ENCODE measurements around the gene NCAM1. TPM values are rescaled to one million over a fixed set of nuclear protein-coding genes. Genes with fewer than 3 reads are reported as not detected.

The NCAM1 gene
- total and polyA plus RNA-seq, 2 experiments from 2014 or later, result 0.76 to 1.6 TPM

DNA sequence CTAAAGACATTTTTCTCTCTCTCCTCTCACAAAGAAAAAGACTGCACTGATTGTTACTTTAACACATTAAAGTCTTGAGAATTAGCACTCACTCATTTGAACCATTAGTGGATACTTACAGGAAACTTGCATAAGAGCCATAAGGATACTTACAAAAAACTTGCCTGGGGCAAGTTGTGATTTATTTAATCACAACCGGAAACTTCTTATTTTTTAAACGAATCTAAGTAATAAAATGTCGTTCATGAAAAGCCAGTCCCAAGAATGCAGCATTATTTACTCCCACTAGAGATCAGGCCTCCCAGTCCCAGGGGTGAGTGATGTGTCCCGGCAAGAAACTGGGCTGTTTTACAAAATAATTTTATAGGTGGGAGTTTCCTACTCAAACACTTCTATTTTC is 293.9 kb downstream of the NCAM1 start (continued):
- TF ChIP-seq, protein P1, sequence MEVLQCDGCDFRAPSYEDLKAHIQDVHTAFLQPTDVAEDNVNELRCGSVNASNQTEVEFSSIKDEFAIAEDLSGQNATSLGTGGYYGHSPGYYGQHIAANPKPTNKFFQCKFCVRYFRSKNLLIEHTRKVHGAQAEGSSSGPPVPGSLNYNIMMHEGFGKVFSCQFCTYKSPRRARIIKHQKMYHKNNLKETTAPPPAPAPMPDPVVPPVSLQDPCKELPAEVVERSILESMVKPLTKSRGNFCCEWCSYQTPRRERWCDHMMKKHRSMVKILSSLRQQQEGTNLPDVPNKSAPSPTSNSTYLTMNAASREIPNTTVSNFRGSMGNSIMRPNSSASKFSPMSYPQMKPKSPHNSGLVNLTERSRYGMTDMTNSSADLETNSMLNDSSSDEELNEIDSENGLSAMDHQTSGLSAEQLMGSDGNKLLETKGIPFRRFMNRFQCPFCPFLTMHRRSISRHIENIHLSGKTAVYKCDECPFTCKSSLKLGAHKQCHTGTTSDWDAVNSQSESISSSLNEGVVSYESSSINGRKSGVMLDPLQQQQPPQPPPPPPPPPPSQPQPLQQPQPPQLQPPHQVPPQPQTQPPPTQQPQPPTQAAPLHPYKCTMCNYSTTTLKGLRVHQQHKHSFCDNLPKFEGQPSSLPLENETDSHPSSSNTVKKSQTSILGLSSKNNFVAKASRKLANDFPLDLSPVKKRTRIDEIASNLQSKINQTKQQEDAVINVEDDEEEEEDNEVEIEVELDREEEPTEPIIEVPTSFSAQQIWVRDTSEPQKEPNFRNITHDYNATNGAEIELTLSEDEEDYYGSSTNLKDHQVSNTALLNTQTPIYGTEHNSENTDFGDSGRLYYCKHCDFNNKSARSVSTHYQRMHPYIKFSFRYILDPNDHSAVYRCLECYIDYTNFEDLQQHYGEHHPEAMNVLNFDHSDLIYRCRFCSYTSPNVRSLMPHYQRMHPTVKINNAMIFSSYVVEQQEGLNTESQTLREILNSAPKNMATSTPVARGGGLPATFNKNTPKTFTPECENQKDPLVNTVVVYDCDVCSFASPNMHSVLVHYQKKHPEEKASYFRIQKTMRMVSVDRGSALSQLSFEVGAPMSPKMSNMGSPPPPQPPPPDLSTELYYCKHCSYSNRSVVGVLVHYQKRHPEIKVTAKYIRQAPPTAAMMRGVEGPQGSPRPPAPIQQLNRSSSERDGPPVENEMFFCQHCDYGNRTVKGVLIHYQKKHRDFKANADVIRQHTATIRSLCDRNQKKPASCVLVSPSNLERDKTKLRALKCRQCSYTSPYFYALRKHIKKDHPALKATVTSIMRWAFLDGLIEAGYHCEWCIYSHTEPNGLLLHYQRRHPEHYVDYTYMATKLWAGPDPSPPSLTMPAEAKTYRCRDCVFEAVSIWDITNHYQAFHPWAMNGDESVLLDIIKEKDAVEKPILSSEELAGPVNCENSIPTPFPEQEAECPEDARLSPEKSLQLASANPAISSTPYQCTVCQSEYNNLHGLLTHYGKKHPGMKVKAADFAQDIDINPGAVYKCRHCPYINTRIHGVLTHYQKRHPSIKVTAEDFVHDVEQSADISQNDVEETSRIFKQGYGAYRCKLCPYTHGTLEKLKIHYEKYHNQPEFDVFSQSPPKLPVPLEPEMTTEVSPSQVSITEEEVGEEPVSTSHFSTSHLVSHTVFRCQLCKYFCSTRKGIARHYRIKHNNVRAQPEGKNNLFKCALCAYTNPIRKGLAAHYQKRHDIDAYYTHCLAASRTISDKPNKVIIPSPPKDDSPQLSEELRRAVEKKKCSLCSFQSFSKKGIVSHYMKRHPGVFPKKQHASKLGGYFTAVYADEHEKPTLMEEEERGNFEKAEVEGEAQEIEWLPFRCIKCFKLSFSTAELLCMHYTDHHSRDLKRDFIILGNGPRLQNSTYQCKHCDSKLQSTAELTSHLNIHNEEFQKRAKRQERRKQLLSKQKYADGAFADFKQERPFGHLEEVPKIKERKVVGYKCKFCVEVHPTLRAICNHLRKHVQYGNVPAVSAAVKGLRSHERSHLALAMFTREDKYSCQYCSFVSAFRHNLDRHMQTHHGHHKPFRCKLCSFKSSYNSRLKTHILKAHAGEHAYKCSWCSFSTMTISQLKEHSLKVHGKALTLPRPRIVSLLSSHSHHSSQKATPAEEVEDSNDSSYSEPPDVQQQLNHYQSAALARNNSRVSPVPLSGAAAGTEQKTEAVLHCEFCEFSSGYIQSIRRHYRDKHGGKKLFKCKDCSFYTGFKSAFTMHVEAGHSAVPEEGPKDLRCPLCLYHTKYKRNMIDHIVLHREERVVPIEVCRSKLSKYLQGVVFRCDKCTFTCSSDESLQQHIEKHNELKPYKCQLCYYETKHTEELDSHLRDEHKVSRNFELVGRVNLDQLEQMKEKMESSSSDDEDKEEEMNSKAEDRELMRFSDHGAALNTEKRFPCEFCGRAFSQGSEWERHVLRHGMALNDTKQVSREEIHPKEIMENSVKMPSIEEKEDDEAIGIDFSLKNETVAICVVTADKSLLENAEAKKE (CRISPR knock-in tag; IDR thresholded peaks at IDR 0.05), result no peak

DNA sequence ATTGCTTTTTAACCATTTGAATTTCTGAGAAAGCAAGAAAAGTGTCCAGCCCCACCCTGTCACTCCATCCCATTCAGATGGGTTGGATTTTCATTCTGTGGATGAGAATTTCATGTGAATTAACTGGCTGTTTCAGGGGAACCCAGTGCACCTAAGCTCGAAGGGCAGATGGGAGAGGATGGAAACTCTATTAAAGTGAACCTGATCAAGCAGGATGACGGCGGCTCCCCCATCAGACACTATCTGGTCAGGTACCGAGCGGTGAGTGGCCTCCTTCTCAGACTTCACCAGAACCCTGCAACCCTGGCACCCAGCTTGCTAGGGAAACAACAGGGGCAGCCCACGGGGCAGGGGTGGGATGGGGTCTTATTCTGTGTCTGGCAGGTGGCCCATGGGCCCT is 294.5 kb downstream of the NCAM1 start:
- H4K20me1 ChIP-seq (replicated peaks; ENCODE audit: insufficient read depth), result no peaks in the 10 kb centered on the region
- no peaks in the 10 kb centered on the region for H3K9me3 Mint-ChIP-seq
- no peaks in the 10 kb centered on the region for H3K36me3 Mint-ChIP-seq (ENCODE audit: low read depth)
- no peaks in the 10 kb centered on the region for H3K4me1 ChIP-seq (ENCODE audit: insufficient read depth)
- no peaks in the 10 kb centered on the region for H3K27me3 ChIP-seq (ENCODE audit: insufficient read depth)
- no peak for DNase-seq (ENCODE audit: low spot score)
- TF ChIP-seq, protein P2, sequence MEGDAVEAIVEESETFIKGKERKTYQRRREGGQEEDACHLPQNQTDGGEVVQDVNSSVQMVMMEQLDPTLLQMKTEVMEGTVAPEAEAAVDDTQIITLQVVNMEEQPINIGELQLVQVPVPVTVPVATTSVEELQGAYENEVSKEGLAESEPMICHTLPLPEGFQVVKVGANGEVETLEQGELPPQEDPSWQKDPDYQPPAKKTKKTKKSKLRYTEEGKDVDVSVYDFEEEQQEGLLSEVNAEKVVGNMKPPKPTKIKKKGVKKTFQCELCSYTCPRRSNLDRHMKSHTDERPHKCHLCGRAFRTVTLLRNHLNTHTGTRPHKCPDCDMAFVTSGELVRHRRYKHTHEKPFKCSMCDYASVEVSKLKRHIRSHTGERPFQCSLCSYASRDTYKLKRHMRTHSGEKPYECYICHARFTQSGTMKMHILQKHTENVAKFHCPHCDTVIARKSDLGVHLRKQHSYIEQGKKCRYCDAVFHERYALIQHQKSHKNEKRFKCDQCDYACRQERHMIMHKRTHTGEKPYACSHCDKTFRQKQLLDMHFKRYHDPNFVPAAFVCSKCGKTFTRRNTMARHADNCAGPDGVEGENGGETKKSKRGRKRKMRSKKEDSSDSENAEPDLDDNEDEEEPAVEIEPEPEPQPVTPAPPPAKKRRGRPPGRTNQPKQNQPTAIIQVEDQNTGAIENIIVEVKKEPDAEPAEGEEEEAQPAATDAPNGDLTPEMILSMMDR (conservative IDR thresholded peaks at IDR 0.05; ENCODE audit: low read depth in 2 of 2), result 0 out of 4 replicates have a peak, but pooled peaks of 1 of the 2 experiments have one; percentile 2
- no peak for TF ChIP-seq JUNB (IDR thresholded peaks at IDR 0.05; ENCODE audit: unreplicated experiment)
- TF ChIP-seq, protein P3, sequence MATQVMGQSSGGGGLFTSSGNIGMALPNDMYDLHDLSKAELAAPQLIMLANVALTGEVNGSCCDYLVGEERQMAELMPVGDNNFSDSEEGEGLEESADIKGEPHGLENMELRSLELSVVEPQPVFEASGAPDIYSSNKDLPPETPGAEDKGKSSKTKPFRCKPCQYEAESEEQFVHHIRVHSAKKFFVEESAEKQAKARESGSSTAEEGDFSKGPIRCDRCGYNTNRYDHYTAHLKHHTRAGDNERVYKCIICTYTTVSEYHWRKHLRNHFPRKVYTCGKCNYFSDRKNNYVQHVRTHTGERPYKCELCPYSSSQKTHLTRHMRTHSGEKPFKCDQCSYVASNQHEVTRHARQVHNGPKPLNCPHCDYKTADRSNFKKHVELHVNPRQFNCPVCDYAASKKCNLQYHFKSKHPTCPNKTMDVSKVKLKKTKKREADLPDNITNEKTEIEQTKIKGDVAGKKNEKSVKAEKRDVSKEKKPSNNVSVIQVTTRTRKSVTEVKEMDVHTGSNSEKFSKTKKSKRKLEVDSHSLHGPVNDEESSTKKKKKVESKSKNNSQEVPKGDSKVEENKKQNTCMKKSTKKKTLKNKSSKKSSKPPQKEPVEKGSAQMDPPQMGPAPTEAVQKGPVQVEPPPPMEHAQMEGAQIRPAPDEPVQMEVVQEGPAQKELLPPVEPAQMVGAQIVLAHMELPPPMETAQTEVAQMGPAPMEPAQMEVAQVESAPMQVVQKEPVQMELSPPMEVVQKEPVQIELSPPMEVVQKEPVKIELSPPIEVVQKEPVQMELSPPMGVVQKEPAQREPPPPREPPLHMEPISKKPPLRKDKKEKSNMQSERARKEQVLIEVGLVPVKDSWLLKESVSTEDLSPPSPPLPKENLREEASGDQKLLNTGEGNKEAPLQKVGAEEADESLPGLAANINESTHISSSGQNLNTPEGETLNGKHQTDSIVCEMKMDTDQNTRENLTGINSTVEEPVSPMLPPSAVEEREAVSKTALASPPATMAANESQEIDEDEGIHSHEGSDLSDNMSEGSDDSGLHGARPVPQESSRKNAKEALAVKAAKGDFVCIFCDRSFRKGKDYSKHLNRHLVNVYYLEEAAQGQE (IDR thresholded peaks at IDR 0.05; ENCODE audit: unreplicated experiment), result no peak
- H3K27ac Mint-ChIP-seq, result no peak overlapping the region
- H3K27me3 Mint-ChIP-seq (ENCODE audit: insufficient read depth, low read depth, poor library complexity), result no peaks in the 10 kb centered on the region
- H2AFZ ChIP-seq, result no peak overlapping the region
- H3K4me1 Mint-ChIP-seq, result peaks cover 4% of the 10 kb centered on the region; the same call in 2 of the 3 replicates
- no peaks in the 10 kb centered on the region for H3K79me2 ChIP-seq (replicated peaks; ENCODE audit: insufficient read depth)
- no peak overlapping the region for H3K4me3 ChIP-seq
- H3K4me3 Mint-ChIP-seq, result no peak overlapping the region
- H3F3A ChIP-seq (replicated peaks; ENCODE audit: low read depth), result no peaks in the 10 kb centered on the region
- no peak for ATAC-seq
- no peaks in the 10 kb centered on the region for H3K9me2 ChIP-seq (ENCODE audit: insufficient read depth)
- H3K36me3 ChIP-seq (ENCODE audit: insufficient read depth), result no peaks in the 10 kb centered on the region
- H3K4me2 ChIP-seq, result no peak overlapping the region
- H3K27ac ChIP-seq (ENCODE audit: low read depth), result no peak overlapping the region
